GM18861 (cell line): ENCODE data around the gene ALG13.
"Not testable (repeated sequence)": the region's sequence is repeated elsewhere in the genome, so short reads cannot be mapped to it uniquely, and the experiment has no call there.

Experiments
- ATAC-seq: cut with Tn5 transposase; IDR thresholded peaks from one replicate; pipeline ENCODE4 v1.9.1; 2021; ENCODE audit not compliant: unreplicated experiment

ALG13 gene

DNA sequence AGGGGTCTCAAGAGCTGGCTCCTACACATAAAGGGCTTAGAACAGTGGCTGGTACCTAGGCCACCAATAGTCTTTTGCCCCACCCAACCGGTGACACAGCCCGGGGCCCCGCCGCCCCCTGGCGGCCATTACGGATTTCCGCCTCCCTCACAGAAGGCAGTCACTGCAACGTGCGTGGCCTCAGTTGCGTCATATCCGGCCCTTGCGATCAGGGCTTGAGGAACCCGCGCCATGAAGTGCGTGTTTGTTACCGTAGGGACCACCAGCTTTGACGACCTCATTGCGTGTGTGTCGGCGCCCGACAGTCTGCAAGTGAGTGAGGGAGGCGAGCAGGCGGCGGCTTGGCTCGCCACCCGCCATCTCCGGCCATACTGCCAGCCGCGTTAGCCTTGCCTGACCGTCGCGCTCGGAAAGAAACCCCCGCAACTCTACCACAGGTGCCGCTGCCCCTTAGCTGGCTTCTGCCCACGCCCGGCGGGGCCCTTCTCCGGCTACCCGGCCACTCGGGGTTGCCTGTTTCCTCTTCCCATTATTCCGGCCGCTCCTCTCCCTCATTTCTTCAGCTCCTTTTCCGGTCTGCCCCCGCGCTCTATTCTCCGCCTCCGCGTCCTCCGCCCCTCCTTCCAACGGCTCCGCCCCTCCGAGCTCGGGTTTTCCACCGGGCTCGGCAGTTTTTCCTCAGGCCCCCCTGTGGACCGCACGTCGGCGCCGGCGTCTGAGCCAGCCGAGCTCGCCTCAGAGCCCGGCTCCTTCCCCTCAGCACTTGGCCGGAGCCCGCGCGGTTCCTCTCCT is at the start of gene ALG13:
Gene ALG13, plus strand, starts transcription at position 183 of the 792 bp plus-strand sequence. Its CDS starts 49 bp downstream, at position 232.
- ATAC-seq: peak; percentile 97

DNA sequence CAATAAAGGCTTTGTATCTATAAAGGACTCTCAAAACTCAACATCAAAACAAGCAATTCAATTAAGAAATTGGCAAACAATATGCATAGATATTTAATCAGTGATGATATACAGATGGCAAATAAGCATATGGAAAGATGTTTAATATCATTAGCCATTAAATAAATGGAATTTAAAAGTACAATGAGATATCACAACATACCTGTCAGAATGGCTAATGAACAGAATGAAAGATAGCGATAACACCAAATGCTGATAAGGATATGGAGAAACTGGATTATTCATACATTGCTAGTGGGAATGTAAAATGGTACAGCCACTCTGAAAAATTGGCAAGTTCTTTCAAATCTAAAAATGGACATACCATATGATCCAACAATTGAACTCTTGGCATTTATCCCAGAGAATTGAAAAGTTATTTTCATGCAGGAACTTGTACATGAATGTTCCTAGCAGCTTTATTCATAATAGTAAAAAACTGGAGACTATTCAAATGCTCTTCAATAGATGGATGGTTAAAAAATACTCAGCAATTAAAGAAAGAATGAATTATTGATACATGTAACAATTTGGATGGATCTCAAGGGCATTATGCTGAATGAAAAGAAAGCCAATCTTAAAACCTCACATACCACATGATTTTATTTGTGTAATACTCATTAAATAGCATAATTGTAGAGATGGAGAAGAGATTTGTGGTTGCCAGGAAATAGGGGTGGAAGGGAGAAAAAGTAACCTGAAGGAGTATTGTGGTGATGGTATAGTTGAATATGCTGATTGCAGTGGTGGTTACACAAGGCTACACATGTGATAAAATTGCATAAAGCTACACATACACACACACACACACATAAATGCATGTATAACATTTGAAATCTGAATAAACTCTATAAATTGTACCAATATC is 45.9 kb upstream of the ALG13 start:
- no peak for ATAC-seq

DNA sequence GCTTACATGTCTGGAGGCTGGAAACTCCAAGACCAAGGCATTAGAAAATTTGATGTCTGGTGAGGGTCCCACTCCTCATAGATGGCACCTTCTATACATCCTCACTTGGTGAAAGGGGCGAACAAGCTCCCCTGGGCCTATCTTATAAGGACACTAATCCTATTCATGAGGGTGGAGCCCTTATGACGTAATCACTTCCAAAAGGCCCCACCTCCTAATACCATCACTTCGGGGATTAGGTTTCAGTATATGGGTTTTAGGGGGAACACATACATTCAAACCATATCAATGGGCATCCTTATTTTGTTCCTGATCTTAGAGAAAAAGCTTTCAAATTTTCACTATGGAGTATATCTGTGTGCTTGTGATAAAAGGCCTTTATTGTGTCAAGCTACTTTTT is 39.0 kb upstream of the ALG13 start:
- no peak for ATAC-seq

DNA sequence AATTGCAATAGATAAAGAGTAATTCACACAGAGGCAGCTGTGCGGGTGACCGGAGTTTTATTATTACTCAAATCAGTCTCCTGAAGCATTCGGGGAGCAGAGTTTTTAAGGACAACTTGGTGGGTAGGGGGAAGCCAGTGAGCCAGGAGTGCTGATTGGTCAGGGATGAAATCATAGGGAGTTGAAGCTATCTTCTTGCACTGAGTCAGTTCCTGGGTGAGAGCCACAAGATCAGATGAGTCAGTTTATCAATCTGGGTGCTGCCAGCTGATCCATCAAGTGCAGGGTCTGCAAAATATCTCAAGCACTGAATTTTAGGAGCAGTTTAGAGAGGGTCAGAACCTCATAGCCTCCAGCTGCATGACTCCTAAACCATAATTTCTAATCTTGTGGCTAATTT is 35.8 kb upstream of the ALG13 start:
- not testable (repeated sequence) for ATAC-seq

DNA sequence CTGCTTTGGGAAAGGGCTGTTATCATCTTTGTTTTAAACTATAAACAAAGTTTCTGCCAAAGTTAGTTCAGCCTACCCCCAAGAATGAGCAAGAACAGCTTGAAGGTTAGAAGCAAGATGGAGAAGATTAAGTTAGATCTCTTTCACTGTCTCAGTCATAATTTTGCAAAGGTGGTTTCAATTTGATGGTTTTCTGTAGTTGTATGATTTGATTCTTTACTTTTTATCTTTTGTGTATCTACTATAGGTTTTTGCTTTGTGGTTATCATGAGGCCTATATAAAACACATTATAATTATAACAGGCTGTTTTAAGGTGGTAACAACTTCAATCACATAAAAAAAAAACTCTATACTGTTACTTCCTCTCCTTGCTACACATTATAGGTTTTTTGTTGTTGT is 35.4 kb upstream of the ALG13 start:
- no peak for ATAC-seq

DNA sequence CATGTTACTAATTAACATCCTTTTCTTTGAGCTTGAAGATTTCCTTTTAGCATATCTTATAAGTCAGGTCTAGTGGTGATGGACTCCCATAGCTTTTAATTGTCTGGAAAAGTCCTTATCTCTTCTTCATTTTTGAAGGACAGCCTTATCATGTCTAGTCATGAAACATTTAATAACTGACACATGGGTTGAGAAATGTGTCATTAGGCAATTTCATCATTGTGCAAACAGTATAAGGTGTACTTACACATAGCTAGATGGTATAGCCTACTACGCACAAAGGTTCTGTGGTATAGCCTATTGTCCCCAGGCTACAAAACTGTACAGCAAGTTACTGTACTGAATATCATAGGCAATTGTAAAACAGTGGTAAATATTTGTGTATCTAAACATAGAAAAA is 34.5 kb upstream of the ALG13 start:
- no peak for ATAC-seq

DNA sequence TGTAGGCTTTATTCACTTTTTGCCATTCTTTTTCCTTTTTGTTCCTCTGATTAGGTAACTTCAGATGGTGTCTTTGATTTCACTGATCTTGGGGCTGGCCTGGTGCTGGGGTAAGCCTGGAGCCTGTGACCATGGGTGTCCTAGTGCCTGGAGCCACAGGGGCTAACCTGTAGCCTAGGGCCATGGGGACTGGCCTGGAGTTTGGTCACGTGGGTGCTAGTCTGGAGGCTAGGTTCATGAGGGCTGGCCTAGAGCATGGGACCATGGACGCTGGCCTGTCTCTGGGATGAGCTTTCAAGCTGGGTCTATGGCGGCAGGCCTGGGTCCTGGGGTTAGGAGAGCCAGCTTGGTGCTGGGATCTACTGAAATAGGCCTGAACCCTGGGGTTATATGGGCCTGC is 32.2 kb upstream of the ALG13 start:
- ATAC-seq: no peak

DNA sequence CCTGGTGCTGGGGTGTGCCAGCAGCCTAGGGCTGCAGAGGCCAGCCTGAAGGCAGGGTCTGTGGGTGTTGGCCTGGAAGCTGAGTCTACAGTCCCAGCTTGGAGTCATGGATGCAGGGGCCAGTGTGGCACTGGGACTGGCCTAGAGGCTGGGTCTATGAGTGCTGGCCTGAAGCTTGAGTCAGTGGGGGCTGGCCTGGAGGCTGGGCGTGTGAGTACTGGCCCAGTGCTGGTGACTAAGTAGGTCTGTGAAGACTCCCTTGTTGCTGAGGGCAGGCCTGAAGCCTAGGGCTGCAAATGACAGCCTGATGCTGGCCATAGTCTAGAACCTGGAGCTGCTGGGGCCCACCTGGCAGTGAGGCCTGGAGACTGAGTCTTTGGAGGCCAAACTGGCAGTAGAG is 31.3 kb upstream of the ALG13 start:
- no peak for ATAC-seq

DNA sequence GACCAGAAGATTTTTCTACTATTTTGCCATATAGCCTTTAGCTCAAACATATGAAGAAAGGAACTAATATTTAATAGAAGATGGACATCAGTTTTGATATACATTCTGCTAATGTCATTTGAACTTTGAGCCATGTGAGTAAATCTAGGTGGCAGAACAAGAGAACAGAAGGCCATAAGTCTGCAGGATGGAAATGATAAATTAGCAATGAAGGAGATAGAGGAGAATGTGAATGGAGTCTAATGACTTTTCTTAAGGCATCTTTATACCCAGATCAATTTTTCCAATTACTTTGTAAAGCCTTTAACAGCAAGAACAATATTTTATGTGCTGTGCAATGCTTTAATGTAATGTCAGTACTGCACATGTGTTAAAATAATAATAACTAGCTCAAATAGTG is 30.1 kb upstream of the ALG13 start:
- no peak for ATAC-seq

DNA sequence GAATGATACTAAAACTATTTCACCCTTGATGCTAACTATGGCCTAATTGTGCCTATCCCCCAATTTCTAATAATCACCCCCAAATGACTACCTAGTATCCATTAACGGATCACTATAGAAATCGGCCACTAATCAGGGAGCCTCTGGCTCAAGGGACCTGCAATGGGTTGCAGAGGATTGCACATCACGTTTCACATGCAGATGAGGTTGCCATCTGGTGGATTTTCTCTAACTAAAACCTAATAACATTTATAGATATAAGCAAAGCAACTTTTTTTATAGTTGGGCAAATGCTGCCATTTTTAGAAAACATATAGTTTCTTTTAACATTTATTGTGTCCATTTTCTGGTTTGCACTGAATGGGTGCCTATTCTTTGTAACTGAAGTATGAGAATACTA is 28.3 kb upstream of the ALG13 start:
- ATAC-seq: no peak

DNA sequence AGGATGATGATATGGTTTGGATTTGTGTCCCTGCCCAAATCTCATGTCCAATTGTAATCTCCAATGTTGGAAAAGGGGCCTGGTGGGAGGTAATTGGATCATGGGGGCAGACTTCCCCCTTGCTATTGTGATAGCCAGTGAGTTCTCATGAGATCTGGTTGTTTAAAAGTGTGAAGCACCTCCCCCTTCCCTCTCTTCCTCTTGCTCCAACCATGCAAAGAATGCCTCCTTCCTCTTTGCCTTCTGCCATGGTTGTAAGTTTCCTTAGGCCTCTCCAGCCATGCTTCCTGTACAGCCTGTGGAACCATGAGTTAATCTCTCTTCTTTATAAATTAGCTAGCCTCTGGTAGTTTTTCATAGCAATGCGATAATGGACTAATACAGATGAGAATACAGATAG is 19.7 kb upstream of the ALG13 start:
- ATAC-seq: no peak

DNA sequence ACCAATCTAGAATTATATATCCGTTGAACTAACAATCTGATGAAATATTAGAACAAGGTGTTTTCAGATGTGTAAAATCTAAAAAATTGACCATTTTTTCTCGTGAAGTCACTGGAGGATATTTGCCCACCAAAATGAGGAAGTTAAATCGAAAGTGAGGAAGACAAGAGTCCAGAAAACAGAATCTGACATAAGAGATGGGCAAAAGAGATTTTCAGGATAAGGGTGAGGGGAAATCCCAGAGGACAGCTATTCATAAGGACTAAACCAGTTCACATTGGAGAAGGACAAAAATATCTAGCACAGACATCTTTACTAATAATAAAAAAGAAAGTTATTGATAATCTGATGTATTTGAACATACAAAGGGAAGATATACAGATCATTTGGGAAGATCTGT is 18.7 kb upstream of the ALG13 start:
- no peak for ATAC-seq

DNA sequence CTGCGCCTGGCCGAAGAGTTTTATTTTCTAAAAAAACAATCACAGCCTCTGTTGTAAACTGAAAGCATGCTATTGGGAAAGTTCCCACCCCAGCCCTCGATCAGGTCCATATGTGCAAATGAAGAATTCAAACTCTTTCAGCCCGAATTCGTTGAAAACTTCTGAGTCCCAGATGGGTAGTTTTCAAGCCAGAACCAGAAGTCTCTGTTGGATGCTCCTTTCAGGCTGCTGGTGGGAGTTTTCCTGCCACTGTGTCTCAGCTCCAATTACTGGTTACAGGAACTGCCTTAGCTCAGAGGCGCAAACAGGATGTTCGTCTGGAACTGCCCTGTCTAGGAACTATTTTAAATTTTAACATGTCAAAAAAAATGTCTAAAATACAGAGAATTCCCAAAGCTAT is 9.3 kb upstream of the ALG13 start:
- ATAC-seq: no peak

DNA sequence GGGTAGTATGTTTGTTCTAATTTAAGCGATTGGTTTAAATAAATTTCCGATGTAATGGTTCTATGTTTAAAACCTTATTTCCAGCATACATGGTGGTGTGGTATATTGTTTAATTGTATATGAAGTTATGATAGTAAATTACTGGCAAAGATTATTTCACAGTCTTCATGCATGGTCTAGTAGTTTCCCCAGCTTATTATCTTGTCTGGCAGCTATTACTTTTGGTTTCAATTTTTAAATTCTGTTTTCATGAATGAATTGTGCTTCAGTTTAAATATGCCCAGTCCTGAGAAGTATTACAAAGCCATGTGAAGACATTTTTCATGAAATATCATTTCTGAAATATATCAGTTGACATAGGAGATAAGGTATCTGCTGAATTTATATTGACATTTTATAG is 6.3 kb downstream of the ALG13 start:
- no peak for ATAC-seq

DNA sequence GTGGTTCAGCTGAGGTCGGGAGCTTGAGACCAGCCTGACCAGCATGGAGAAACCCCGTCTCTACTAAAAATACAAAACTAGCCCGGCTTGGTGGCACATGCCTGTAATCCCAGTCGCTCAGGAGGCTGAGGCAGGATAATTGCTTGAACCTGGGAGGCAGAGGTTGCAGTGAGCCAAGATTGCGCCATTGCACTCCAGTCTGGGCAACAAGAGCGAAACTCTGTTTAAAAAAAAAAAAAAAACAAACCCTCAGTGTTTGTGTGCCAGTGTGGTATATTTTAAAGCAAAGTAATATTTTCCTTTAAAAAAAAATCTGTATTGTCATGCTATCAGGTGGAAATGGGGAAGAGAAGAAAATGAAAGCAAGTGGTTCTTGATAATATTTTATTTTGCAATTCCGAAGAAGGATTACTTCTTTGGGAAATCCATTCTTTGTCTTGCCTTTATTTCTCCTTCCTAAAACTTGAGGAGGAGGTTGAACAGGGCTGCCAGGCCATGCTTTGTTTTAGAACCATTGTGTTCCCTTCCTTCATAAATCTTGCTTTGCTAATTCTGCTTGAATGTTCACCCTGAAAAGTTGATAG is 14.4 kb downstream of the ALG13 start:
- ATAC-seq: no peak

DNA sequence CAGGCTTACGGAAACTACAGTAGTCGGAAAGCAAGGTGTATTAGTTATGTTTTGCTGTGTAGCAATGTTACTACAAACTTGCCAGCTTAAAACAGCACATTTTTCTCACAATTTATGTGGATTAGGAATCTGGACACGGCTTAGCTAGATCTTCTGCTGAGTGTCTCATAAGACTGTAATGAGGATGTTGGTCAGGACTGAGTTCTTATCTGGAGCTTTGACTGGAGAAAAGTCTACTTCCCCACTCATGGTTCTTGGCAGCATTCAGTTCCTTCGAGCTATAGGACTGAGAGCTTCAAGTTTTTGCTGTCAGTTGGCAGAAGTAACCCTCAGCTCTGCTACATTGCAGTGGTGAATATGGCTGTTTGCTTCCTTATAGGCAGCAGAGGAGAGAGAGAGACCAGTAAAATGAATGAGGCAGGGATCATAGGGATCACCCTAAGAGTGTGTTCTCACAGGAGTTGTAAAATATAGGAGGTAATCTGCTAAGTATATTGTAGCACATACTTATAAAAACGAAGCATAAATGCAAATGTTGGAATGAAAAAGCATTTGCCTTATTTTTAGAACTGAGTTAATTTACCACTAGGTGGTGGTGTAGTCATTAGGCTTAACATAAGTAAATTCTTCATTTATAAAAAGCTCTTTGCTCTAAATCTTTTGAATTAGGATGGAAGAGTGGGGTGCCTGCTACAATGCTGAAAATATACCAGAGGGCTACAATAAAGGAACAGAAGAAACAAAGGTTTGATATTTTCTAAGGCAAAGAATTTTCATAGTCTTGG is 38.6 kb downstream of the ALG13 start:
- ATAC-seq: no peak

DNA sequence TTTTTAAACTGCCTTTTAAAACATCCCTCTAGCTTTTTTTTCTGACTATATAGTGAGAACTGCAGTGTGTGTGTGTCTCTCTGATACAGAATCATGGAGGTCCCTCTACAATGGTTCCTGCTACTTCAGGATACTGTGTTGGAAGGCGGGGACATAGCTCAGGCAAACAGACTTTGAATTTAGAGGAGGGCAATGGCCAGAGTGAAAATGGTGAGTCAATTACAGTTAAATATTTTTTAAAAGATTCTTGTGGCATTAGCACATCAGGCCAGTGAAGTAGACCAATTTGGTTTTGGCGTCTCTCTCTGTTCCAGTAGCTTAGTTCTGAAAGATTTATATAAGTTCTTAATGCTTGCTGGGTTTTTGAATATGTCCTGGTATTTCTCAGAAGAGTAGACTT is 47.1 kb downstream of the ALG13 start:
- no peak for ATAC-seq

DNA sequence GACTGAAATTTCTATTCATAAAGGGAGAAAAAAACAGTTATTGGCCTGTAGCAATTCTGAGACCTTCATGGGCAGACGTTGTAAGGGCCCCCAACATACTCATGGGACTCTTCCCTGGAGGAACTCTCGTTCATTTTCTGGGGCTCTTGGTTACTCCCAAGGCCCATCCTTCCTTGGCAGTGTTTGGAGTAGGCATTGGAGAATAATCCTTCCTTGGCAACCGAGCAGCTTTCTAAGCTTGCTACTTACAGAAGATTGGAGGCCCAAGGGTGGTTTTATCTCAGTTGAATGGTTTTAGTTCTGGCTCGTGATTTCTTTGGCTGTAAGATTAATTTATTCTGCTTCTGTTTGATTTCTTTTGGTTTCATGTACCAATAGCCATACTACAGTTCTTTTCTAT is 50.4 kb downstream of the ALG13 start:
- ATAC-seq: no peak

DNA sequence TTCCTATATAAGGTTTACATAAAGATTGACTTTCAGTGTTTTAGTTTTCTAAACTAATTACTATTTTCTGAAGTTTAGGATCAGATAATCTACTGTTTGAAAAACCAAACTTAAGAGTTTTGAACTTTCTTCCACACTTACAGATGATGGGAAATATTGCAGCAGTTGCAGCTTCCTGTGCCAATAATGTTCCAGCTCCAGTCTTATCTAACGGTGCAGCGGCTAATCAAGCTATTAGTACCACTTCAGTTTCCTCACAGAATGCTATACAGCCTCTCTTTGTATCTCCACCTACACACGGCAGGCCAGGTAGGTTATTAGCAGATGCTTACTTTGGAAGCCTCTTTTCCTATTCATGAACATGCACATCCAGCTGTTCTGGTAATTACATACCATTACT is 55.6 kb downstream of the ALG13 start:
- no peak for ATAC-seq

DNA sequence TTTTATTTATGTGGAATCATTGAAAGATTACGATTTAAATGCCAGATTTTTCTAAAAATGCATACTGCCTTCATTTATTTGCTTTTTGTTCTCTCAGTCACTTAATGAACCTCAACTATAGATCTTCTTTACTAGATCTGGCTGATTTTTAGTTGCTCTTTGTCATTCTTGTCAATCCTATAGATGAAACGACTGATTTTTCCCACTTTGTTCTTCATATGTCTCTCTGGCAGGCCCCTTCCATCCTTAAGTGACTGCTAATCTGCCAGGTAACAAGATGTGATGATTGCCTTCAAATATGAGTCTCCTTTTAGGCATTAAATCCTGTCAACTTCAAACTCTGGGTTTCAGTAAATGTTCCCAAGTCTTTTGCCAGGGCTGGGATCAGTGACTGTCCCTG is 61.0 kb downstream of the ALG13 start:
- no peak for ATAC-seq

DNA sequence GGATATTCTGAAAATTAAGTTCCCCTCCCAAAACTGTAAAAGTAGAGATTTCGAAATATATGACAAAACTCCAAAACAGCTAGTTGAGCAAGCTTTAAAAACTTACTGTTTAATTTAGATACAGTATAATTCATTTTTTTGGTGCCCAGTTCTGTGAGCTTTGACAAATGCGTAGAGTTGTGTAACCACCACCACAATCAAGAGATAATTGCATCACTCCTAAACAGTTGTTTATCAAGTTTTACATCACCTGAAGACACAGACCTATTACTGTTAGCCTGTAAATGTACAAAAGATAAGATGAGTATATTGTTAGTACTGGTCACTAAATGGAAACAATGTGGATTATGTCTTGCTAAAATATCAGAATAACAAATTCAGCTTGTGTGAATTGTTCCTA is 62.3 kb downstream of the ALG13 start:
- ATAC-seq: no peak
